ENCODE results near the gene GAL3ST1. TPM values are rescaled to one million over a fixed set of nuclear protein-coding genes. Genes with fewer than 3 reads are reported as not detected.
A peak's percentile ranks its signal among the peaks of the same experiment; 100 is the strongest.
"Not testable (repeated sequence)": the region's sequence is repeated elsewhere in the genome, so short reads cannot be mapped to it uniquely, and the experiment has no call there.

Gene GAL3ST1
- total and polyA plus RNA-seq, 8 donors, result 2.2 to 8.5 (median 4.2) TPM

- Histone ChIP-seq H3K27me3 (no peaks in the 10 kb centered on the region), H3K9me3 (no peaks in the 10 kb centered on the region), H3K4me3 (no peak overlapping the region), H3K36me3 (no peaks in the 10 kb centered on the region), H3K4me1 (peaks cover 0 to 2% (median 0%) of the 10 kb centered on the region in 3 donors), H3K27ac (no peak overlapping the region)
- ATAC-seq, result no peak
- WGBS, 2 donors, result 87 to 88% methylated on average over 3 of the region's 3 CpGs
- intact Hi-C loops (cut with DNase I), result loop anchor here in 1 of 3 donors (5.0 kb wide), 1 partner anchor 152 kb away; no protein-coding TSS in a partner anchor
- no peak for DNase-seq
- no peak for TF ChIP-seq CTCF (IDR thresholded peaks at IDR 0.05)
- FAIRE-seq, result no peak
Observed at GRCh38 chr22:30598986-30599385, 24.5 kb upstream of the GAL3ST1 start.

- intact Hi-C loops (cut with DNase I), result loop anchor here in 1 of 3 donors (5.0 kb wide), 1 partner anchor 150 kb away; no protein-coding TSS in a partner anchor
- Histone ChIP-seq H3K36me3 (no peaks in the 10 kb centered on the region), H3K4me1 (peaks cover 0 to 5% (median 0%) of the 10 kb centered on the region in 3 donors), H3K27ac (peak overlapping the region in 2 of 4 donors; percentile 36 to 47), H3K4me3 (peak overlapping the region in 1 of 4 donors; percentile 27), H3K9me3 (no peaks in the 10 kb centered on the region), H3K27me3 (no peaks in the 10 kb centered on the region)
- peak in 2 of 6 donors; percentile 33 to 69 for DNase-seq
- 40 to 75% methylated on average over 27 to 29 of the region's 29 CpGs for WGBS, 2 donors
- no peak for TF ChIP-seq CTCF (IDR thresholded peaks at IDR 0.05)
- ATAC-seq, result peak in 3 of 4 donors; percentile 34 to 46 (median 42)
- FAIRE-seq, result no peak
Observed at GRCh38 chr22:30596886-30597285, 22.4 kb upstream of the GAL3ST1 start.

GRCh38 chr22:30596199-30596598 lies 21.7 kb upstream of the GAL3ST1 start:
- ATAC-seq, result peak in 1 of 4 donors; percentile 26
- Histone ChIP-seq H3K9me3 (no peaks in the 10 kb centered on the region), H3K4me1 (peaks cover 0 to 5% (median 0%) of the 10 kb centered on the region in 3 donors), H3K27me3 (no peaks in the 10 kb centered on the region), H3K27ac (peak overlapping the region in 2 of 4 donors; percentile 36 to 47), H3K36me3 (no peaks in the 10 kb centered on the region), H3K4me3 (peak overlapping the region in 1 of 4 donors; percentile 27)
- no peak for TF ChIP-seq CTCF (IDR thresholded peaks at IDR 0.05)
- intact Hi-C loops (cut with DNase I), result loop anchor here in 1 of 3 donors (5.0 kb wide), 1 partner anchor 149 kb away; no protein-coding TSS in a partner anchor
- 22 to 29% methylated on average over 2 of the region's 2 CpGs for WGBS, 2 donors
- DNase-seq, result no peak
- FAIRE-seq, result no peak

GRCh38 chr22:30592360-30592713 lies 17.9 kb upstream of the GAL3ST1 start:
- ATAC-seq; H3K9me3 ChIP-seq; H3K27me3 ChIP-seq; FAIRE-seq; DNase-seq; intact Hi-C loops (cut with DNase I): not testable (repeated sequence)
- WGBS, 2 donors, result 21 to 28% methylated on average over 18 of the region's 18 CpGs
- Histone ChIP-seq H3K27ac (peak overlapping the region in 1 of 4 donors; percentile 80), H3K36me3 (peaks cover 3 to 16% (median 9%) of the 10 kb centered on the region in 3 donors), H3K4me1 (peaks cover 7 to 16% (median 8%) of the 10 kb centered on the region in 3 donors), H3K4me3 (peak overlapping the region in 1 of 4 donors; percentile 91)

GRCh38 chr22:30591588-30592359 lies 17.3 kb upstream of the GAL3ST1 start, which contains the start of gene PES1:
TSS of gene PES1 (minus strand) at chr22:30591910. CDS start at chr22:30591833, 77 bp downstream.
- Histone ChIP-seq H3K27me3 (no peaks in the 10 kb centered on the region), H3K36me3 (peaks cover 6 to 22% (median 15%) of the 10 kb centered on the region in 3 donors), H3K27ac (peak within 1 kb of the TSS; percentile 53 to 91 (median 72)), H3K4me3 (peak within 1 kb of the TSS; percentile 72 to 93 (median 86)), H3K9me3 (no peaks in the 10 kb centered on the region), H3K4me1 (peaks cover 7 to 16% (median 8%) of the 10 kb centered on the region in 3 donors)
- FAIRE-seq, result peak; percentile 98
- TF ChIP-seq CTCF (IDR thresholded peaks at IDR 0.05), result no peak
- DNase-seq, result peak; percentile 88 to 97 (median 96)
- ATAC-seq, result peak; percentile 95 to 99 (median 98)
- WGBS, 2 donors, result 0% methylated on average over 49 of the region's 49 CpGs
- intact Hi-C loops (cut with DNase I), result no loop called here

Measured in pancreas (tissue), 10 donors.